GM18505 (cell line): ENCODE results near the gene ERBB4.

ENCODE experiments used
- ATAC-seq: cut with Tn5 transposase; IDR thresholded peaks from one replicate; pipeline ENCODE4 v1.9.1; 2021; ENCODE audit not compliant: unreplicated experiment
- POLR2A ChIP-seq: IDR thresholded peaks from 4 replicates; pipeline ENCODE4 v1.6.1; 2011; ENCODE audit warnings: borderline replicate concordance; ENCODE audit not compliant: insufficient read depth, insufficient read length; ENCODE audit errors: extremely low read depth

Gene ERBB4

DNA sequence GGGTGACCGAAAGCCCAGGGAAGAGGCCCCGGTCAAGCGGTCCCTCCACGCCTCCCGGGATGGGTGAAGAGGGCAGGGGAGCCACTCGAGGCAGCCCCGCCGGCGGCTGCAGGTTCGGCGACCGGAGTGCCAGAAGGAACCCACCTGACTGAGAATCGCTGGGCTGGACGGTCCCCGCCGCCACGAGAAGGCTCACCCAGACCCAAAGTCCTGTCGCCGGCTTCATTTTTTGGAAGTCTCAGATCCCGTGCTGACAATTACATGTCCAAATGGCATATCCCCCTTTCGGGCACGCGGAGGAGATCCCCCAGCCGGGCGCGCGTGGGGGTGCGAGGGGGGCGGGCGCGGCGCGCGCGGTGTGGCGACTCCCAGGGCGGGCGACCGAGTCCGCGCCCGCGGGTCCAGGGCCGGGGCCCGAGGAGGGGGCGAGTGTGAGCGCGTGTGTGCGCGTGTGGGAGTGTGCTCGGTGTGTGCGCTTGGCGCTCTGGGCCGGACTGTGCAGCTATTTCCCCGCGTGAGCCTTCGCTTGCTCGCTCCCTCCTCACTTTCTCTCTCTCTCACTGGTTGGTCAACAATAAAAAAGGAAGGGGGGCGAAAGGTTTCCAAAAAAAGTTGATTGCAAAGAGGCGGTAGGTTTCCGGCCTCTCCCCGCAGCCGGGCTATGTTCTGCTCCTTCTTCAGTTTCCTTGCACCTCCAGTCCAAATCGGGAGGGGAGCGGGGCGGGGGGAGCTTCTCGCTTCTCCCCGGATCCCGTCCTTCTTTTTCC is at the start of gene ERBB4:
TSS of gene ERBB4 (minus strand) at position 498 of the 767 bp plus-strand sequence. CDS start at position 226, 272 bp downstream.
- no peak for TF ChIP-seq POLR2A
- no peak for ATAC-seq

DNA sequence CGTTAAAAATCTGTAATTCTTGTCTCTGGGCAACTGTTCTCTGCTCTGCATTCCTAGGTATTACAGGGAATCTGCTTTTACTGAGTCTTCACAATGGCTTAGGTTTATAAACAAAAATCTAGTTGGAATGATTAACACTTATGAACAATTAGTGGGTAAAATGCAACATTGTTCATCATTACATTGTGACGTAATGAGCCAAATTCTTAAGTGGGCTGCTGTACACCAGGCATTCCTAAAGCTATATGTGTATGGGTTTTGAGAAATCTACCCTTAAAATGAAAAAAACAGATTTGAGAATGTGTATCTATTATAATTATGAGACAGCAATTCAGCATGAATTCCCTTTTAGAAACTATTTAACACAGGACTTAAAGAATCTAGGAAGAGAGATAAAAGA is 41.5 kb upstream of the ERBB4 start:
- ATAC-seq: no peak
- TF ChIP-seq POLR2A: no peak

- no peak for ATAC-seq
- TF ChIP-seq POLR2A: no peak
Observed at GRCh38 chr2:212556296-212556695, 17.7 kb upstream of the ERBB4 start.

- no peak for ATAC-seq
Observed at GRCh38 chr2:212554233-212554632, 15.6 kb upstream of the ERBB4 start.

DNA sequence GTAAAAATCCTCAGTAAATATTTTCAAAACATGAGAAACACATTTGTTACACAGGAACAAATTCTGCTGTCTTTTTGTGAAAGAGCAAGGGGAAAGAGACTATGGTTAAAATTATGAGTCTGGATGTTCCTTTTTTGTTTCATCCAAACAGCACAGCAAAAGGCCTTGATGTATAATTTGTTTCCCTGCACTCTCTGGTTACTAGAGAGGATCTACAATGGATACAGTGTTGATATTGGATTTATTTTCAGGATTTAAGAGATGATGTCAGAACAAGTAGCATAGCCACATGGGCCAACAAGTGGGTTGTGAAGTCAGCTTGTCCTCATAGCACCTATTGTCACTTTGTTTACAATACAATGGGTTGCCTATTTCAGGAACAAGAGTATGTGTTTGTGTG is 11.3 kb upstream of the ERBB4 start:
- no peak for ATAC-seq
- TF ChIP-seq POLR2A: no peak

More at GRCh38 chr2:212554233-212554632, 15.6 kb upstream of the ERBB4 start:
- TF ChIP-seq POLR2A: no peak

- ATAC-seq: no peak
- TF ChIP-seq POLR2A: no peak
Observed at GRCh38 chr2:212549463-212549862, 10.9 kb upstream of the ERBB4 start.

DNA sequence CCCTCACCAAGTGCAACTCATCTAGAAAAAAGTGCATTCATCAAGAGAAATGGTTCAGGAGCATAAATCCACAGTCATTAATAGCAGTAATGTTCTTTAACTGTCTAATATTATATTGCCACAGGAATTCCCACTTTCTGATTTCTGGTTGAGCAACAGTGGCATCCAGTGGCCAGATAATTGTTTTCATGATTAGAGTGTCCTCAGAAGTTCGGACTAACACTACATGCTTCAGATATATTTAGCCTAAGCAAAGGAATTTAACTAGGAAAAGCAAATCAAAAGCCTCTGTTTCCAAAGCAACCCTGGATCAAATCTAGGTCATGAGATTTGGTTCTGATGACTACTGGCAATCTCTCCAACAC is 9.8 kb upstream of the ERBB4 start:
- no peak for TF ChIP-seq POLR2A
- ATAC-seq: no peak

DNA sequence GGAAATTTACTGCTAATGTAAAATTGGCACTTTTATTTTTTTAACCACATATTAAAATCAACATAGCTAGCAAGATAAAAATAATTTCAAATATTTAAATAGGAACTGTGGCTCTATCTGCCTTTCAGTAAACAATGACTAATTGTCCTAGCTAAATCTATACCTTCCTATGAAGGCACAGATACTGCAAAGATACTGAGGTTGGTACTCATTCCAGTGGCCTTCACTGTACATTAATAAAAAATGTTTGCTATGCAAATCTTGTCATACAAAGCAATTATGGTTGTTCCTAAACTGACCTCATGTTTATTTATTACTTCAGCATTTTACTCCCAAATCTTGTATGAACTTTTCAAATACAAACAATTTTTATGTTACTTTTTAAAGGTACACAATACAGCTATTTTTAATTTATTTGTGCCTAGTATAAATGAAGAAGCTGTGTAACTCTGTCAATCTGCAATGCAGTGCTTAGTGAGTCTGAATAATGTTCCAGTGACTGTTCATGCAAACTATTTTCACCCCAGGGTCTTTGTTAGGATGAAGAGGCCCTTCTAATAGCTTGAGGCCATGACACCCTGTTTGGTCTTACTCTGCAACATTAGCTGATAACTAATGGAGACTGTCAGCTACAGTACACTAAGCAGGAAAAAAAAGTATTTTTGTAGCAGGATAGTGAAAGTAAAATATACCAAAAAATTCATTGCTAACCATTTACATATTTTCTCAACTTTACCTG is 9.3 kb upstream of the ERBB4 start:
- no peak for ATAC-seq
- TF ChIP-seq POLR2A: no peak

DNA sequence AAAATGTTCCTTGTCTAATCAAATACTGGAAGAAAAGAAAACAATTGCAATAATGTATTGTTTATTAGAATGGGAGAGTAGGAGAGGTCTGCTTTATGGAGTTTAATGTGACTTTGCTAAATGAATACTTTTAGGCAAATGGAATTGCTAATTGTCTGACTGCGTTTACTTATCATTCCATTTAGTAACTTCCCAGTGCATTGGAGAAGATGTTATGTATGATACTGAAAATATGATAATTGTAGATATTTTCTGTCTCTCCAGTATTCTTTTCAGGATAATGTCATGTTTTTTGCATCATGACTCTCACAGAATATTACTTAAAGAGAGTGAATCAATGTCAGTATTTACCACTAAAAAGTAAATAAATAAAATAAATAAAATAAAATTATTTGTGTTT is 8.1 kb upstream of the ERBB4 start:
- TF ChIP-seq POLR2A: no peak
- ATAC-seq: no peak

DNA sequence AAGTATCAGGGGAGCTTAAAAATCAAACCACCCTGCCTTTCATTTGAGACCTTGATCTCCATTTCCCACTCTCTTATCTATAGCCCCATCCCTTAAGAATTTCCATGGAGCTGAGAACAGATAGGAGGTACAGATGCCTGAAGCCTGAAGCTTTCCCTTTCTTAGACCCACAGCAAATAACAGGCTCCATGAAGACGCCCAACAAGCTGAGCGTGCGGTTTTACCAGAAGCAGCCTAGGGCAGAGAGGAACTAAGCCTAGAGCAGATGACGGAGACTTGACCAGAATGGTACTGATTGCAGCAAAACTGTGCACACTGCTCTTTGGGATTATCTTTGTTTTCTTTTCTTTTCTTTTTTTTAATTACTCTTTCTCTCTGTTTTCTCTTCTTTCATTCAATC is 1.7 kb upstream of the ERBB4 start:
- no peak for ATAC-seq
- no peak for TF ChIP-seq POLR2A

GRCh38 chr2:212539072-212539880 is 674 bp upstream of the ERBB4 start:
- no peak for ATAC-seq

DNA sequence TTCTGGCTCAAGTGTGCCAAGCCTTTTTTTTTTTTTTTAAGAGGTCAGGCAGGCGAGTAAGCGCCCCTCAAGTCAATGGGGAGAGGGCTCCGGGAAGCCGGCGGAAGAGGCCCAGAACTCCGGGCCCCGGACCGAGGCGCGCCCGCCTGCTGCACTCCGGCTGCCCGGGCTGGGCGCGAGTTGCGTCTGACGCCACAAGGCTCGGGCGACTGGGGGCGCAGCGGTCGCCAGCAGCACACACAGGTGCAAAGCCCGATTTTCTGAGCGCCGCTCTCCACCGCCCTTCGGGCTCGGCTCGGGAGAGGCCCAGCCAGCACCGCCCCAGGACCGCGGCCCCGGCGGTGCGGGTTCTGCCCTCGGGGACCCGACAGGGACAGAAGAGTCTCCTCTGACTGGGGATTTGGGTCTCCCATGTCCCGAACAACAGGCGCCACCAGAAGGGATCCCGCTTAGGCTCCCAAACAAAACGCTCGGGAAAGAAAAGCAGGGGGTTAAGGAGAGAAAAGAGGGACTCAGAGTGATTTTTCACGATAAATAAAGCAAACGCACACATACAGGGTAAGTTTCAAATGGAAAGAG is 787 bp downstream of the ERBB4 start:
- no peak for ATAC-seq

More at GRCh38 chr2:212539072-212539880, 674 bp upstream of the ERBB4 start:
- TF ChIP-seq POLR2A: no peak

More for the DNA sequence above, 787 bp downstream of the ERBB4 start:
- TF ChIP-seq POLR2A: no peak
